ENCODE data around the gene SYNPO2.

DNA sequence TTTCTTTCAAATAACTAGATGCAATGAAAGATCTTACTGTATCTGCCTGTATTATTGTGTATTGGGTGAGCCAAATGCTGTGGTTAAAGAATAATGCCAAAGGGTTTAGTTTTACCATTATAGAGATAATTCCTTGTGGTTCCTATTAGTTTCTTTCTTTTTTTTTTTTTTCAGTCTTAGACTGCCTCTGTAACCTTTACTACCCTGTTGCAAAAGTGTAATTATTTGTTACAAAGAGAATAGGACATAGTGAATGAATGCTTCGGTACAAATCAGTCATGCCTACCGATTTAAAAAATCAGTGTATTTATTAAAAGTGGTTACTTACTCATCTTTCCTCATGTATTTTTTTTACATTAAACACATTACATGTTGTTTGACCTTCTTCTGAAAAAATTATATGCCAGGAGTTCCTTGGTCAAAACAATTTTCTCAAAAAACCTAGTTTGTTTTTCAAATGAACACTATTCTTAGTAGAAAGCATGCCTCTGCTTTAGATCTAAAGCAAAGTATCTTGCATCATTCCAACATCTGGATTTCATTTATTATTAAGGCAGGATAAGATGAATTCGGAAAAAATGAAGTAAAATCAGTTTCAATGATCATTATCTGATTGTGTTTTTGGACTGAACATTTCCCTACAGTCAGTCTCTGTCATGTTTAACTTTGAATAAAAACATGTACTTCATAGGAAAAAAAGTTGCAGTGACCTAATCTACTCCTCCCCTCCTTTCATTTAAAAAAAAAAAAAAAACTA is 21.2 kb upstream of the SYNPO2 start:
- no peak for TF ChIP-seq SRSF9 (IDR thresholded peaks at IDR 0.05; ENCODE audit: borderline replicate concordance, insufficient read depth, low read depth, low read length, poor library complexity, severe bottlenecking)
- TF ChIP-seq MAFK (conservative IDR thresholded peaks at IDR 0.05 in 1 of 2, IDR thresholded peaks at IDR 0.05 in 1 of 2; ENCODE audit: low read length in 2 of 2) = no peak
- no peak for TF ChIP-seq CTCF (CRISPR knock-in tag; IDR thresholded peaks at IDR 0.05)
- TF ChIP-seq SALL1 (CRISPR knock-in tag; IDR thresholded peaks at IDR 0.05) = no peak
- no peak for TF ChIP-seq MTA3 (CRISPR knock-in tag; IDR thresholded peaks at IDR 0.05)
- TF ChIP-seq POLR2AphosphoS5 (IDR thresholded peaks at IDR 0.05; ENCODE audit: low read depth, low read length) = no peak
- TF ChIP-seq CBX5 (CRISPR knock-in tag; IDR thresholded peaks at IDR 0.05; ENCODE audit: borderline replicate concordance) = no peak
- no peak for TF ChIP-seq CBX1 (IDR thresholded peaks at IDR 0.05; ENCODE audit: low read depth)
- no peak for TF ChIP-seq ZNF598 (CRISPR knock-in tag; IDR thresholded peaks at IDR 0.05; ENCODE audit: borderline replicate concordance)
- no peak for TF ChIP-seq FOXJ3 (CRISPR knock-in tag; IDR thresholded peaks at IDR 0.05; ENCODE audit: borderline replicate concordance)
- TF ChIP-seq TRIM24 (CRISPR knock-in tag; IDR thresholded peaks at IDR 0.05) = no peak
- TF ChIP-seq ZNF605 (CRISPR knock-in tag; IDR thresholded peaks at IDR 0.05) = no peak
- TF ChIP-seq, protein P1, sequence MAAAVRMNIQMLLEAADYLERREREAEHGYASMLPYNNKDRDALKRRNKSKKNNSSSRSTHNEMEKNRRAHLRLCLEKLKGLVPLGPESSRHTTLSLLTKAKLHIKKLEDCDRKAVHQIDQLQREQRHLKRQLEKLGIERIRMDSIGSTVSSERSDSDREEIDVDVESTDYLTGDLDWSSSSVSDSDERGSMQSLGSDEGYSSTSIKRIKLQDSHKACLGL (CRISPR knock-in tag; IDR thresholded peaks at IDR 0.05) = no peak
- no peak for TF ChIP-seq POLR2A (IDR thresholded peaks at IDR 0.05; ENCODE audit: insufficient read depth in 1 of 2, low read depth in 2 of 2, low read length in 2 of 2)

Data from HepG2 (cell line).